Erythroblast (primary cell): ENCODE measurements around the gene HERPUD2.

ENCODE experiments used
- GATA1 ChIP-seq: IDR thresholded peaks from 2 replicates; pipeline ENCODE4 v1.6.1; 2011; ENCODE audit warnings: low read depth, mild to moderate bottlenecking, control low read depth, low read length, moderate library complexity
- POLR2A ChIP-seq: IDR thresholded peaks from 2 replicates; pipeline ENCODE4 v1.6.1; 2011; ENCODE audit warnings: mild to moderate bottlenecking, low read length

- TF ChIP-seq POLR2A (no peak), GATA1 (no peak)
Measured at GRCh38 chr7:35685781-35686180, 9.2 kb downstream of the HERPUD2 start.
